ENCODE results near the gene CDC27.
"Not testable (repeated sequence)": the region's sequence is repeated elsewhere in the genome, so short reads cannot be mapped to it uniquely, and the experiment has no call there.

The CDC27 gene

DNA sequence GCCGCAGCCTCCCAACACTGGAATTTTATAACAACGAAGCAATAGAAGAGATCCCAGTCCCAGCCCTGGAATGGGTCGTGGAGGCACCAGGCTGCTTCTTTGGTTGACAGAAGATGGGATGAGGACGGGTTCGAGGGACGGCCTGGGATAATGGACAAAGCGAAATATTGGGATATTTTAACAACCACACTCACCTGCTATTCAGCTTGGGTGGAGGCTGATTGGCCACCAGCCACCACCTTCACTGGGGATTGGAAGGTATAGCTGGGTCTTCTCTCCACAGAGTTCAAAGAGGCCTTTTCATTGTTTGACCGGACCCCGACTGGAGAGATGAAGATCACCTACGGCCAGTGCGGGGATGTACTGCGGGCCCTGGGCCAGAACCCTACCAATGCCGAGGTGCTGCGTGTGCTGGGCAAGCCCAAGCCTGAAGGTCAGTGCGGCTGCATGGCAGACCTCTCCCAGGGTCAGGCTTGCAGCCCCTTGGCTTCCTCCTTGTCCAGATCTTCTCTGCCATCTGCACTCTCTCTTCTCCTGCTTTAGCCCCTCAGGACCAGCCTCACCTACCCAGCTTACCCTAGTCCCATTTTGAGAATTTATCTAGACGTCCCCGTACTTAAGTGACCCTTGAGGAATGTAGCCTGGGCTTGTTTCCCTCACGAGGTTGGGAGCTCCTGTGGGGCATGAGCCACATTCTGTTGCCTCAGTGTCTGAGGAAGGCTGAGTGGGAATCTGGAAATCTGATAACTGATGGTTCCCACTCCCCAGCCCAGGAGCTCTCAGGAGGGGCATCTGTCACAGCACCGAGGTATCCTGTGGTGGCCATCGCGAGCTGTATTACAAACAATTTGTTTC lies 30.8 kb upstream of the CDC27 start:
- DNase-seq (ENCODE audit: low read depth), result no peak

DNA sequence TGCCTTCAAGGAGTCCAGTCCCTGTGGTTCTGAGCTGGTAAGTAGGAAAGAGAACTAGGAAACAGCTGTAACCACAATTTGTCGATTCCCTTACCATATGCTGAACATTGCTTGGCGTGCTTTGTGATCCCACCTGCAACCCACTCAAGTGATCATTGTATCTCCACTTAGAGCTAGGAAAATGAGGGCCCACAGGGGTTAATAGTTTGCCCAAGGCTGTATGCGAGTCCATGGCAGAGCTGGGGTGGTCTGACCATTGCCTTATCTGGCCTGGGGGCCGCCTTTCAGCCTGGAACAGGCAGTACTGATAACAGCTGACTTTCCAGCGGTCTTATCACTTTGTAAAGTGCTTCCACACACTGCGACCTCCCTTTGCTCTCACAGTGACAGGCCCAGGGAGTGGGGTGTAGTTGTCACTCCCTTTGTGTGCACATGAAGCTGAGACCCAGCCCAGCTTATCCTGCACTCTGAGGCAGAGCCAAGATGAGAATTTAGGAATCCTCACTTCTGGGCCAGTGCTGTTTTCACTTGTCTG lies 29.9 kb upstream of the CDC27 start:
- DNase-seq (ENCODE audit: low read depth), result no peak

DNA sequence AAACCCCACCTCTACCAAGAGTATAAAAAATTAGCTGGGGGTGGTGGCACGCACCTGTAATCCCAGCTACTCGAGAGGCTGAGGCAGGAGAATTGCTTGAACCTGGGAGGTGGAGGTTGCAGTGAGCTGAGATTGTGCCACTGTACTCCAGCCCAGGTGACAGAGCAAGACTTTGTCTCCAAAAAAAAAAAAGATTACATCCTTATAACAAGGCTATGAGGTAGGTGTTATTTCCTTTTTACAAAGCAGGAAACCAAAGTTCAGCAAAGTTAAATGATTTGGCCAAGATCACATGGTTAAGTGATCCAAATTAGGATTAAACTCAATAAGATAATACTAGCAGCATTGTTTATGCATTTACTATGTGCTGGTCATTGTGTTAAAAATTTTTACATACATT lies 28.2 kb upstream of the CDC27 start:
- not testable (repeated sequence) for DNase-seq (ENCODE audit: low read depth)

GRCh38 chr17:47216821-47217220 lies 27.7 kb upstream of the CDC27 start:
- DNase-seq (ENCODE audit: low read depth), result not testable (repeated sequence)

GRCh38 chr17:47214931-47215330 lies 25.8 kb upstream of the CDC27 start:
- DNase-seq (ENCODE audit: low read depth), result no peak

GRCh38 chr17:47213540-47213939 lies 24.4 kb upstream of the CDC27 start:
- no peak for DNase-seq (ENCODE audit: low read depth)

GRCh38 chr17:47212458-47212857 lies 23.4 kb upstream of the CDC27 start:
- DNase-seq (ENCODE audit: low read depth), result no peak

GRCh38 chr17:47210779-47211178 lies 21.7 kb upstream of the CDC27 start:
- no peak for DNase-seq (ENCODE audit: low read depth)

GRCh38 chr17:47210105-47210504 lies 21.0 kb upstream of the CDC27 start:
- DNase-seq (ENCODE audit: low read depth), result no peak

DNA sequence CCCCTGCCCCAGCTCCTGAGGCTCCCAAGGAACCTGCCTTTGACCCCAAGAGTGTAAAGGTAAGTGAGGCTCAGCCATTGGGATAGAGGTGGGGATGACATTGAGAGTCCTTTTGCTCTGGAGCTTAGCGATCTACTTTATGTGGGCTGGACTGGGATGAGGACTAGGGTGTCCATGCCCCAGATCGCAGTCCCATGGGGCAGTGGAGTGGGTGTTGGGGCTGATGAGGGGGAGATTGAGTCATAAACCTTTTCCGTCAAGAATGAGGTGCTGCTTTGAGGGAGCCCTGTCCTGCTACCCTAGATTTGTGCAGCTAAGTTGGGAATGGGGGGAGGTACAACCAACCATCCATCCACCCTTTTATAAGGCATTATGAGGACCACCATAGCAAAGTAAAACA lies 20.4 kb upstream of the CDC27 start:
- DNase-seq (ENCODE audit: low read depth), result no peak

- no peak for DNase-seq (ENCODE audit: low read depth)
These were observed 19.8 kb upstream of the CDC27 start, which contains the start of gene MYL4 for GRCh38 chr17:47208744-47209488. Gene MYL4, plus strand, starts transcription at chr17:47209348. Its CDS starts 75 bp downstream, at chr17:47209423.

DNA sequence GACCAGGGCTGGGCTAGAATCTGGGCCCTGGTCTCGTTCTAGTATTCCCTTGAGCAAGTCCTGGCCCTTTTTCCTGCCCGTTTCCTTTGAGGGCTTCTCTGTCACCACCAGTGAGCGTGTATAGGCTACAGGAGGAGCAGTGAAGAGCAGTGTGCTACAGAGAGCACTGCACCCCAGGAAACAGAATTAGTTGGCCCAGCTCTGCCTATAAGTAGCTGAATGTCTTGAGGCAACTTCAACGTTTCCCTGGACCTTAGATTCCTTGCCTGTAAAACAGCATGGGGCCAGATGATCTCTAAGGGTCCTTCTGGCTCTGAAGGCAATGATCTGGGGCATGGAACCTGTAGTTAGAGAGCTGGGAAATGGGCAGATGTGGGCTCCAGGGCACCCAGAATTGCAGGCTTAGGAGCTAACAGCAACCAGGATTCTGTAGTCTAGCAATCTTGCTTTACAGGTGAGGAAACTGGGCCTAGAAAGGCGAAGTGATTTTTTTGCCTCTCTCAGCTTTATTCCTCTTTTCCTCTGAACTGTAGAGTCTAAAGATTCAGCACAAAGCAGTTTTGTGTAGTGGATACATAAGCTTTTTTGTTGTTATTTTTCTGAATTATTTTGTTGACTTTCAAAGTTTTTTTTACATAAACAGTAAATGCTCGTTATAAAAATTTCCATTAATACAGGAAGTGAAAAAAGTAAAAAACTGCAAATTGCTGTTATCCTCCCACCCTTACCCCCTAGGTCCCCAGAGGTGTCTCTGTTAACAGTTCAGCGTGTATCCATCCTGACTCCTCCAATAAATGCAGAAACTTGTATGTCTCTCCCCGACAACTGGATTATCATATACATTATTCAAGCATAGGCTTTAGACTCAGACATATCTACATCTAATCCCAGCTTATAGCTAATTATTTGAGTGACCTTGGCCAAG lies 18.3 kb upstream of the CDC27 start:
- DNase-seq (ENCODE audit: low read depth), result no peak

DNA sequence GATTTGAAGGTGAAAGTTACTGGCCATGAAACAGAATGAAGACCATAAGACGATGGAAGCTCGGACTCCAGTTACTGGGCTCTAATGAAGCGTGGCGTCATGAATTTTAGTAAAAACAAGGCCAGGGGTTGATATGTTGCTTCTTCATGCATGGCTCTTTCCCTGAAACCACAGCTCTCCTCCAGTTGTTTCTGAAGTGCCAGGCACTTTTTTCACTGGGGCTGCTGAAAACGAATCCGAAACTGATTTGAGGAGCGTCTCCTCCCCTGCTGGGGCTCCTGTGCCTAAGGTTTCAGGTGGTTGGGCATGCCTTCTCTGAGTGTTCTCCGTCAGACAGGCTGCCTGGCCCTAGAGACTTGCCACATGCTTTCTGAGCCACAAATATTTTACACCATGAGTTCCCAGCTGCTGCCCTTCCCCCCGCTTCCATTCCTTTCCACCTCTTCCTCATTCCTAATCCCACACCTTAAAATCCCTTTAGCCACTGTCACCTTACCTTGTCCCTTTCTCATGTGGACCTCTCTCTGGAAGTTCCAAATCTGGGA lies 16.4 kb upstream of the CDC27 start:
- DNase-seq (ENCODE audit: low read depth), result peak; percentile 52

- DNase-seq (ENCODE audit: low read depth), result no peak
These were observed 15.8 kb upstream of the CDC27 start for GRCh38 chr17:47204722-47205418.

- DNase-seq (ENCODE audit: low read depth), result peak; percentile 33
These were observed 15.1 kb upstream of the CDC27 start for GRCh38 chr17:47203984-47204721.

GRCh38 chr17:47201166-47201565 lies 12.1 kb upstream of the CDC27 start:
- DNase-seq (ENCODE audit: low read depth), result no peak

- DNase-seq (ENCODE audit: low read depth), result no peak
These were observed 11.2 kb upstream of the CDC27 start for GRCh38 chr17:47200325-47200664.

- no peak for DNase-seq (ENCODE audit: low read depth)
These were observed 10.7 kb upstream of the CDC27 start for GRCh38 chr17:47199627-47200324.

GRCh38 chr17:47197821-47198220 lies 8.7 kb upstream of the CDC27 start:
- no peak for DNase-seq (ENCODE audit: low read depth)

All from activated T-helper 9 cell treated with anti-CD3 and anti-CD28 coated beads, Interleukin-2, amount 50 U/mL, for 16 hours (primary cell).